Kidney (tissue), 14 donors: ENCODE data around the gene FRMD1. TPM values are rescaled to one million over a fixed set of nuclear protein-coding genes. Genes with fewer than 3 reads are reported as not detected.

Source experiments
- DNase-seq, 5 donors: peaks; one replicate each; pipeline ENCODE4 v3.0.0-alpha.2; 2013 to 2020
- FAIRE-seq: peaks from 2 replicates; lab custom pipeline; 2012; peaks lifted over from hg19 to GRCh38; lab: Jason Lieb, UNC
- H3K27ac ChIP-seq, 2 donors: one replicate each; pipeline ENCODE4 v1.7.0; 2013; ENCODE audit warnings: low read depth in 2 of 2, low read length in 2 of 2, inconsistent platforms in 1 of 2
- H3K27me3 ChIP-seq: one replicate; pipeline ENCODE4 v1.7.1; 2013; ENCODE audit warnings: low read length, inconsistent platforms; ENCODE audit not compliant: control insufficient read depth, insufficient read depth
- H3K36me3 ChIP-seq, 3 donors: one replicate each; pipeline versions ENCODE4 v1.7.0 to v1.7.1; 2013; ENCODE audit warnings: low read length in 3 of 3, control low read depth in 1 of 3, inconsistent platforms in 1 of 3; ENCODE audit not compliant: insufficient read depth in 3 of 3, control insufficient read depth in 2 of 3
- H3K4me1 ChIP-seq, 3 donors: one replicate each; pipeline versions ENCODE4 v1.7.0 to v1.7.1; 2013; ENCODE audit warnings: low read length in 3 of 3, inconsistent platforms in 1 of 3, low read depth in 1 of 3; ENCODE audit not compliant: control insufficient read depth in 2 of 3, insufficient read depth in 2 of 3
- H3K4me3 ChIP-seq, 3 donors: one replicate each; pipeline versions ENCODE4 v1.7.0 to v1.8.1; 2013; ENCODE audit warnings: low read length in 3 of 3, control low read depth in 1 of 3, inconsistent platforms in 1 of 3
- H3K9ac ChIP-seq, 3 donors: one replicate each; pipeline versions ENCODE4 v1.7.0 to v1.7.1; 2013; ENCODE audit warnings: low read length in 3 of 3, control low read depth in 1 of 3, inconsistent platforms in 1 of 3
- H3K9me3 ChIP-seq, 3 donors: one replicate each; pipeline versions ENCODE4 v1.7.0 to v1.7.1; 2013; ENCODE audit warnings: low read length in 3 of 3, control low read depth in 1 of 3, inconsistent platforms in 1 of 3; ENCODE audit not compliant: control insufficient read depth in 2 of 3, insufficient read depth in 1 of 3
- intact Hi-C: fragments of 100-400 bp; cut with DNase I; formaldehyde crosslinking; loops from one replicate; pipeline ENCODE4 v1.11.1; 2022
- polyA plus RNA-seq: library from polyadenylated mRNA; stranded (reverse); fragments of 350-450 nt; fragmentation: Illumina TruSeq; extraction: RNeasy Lipid Tissue Mini Kit (QIAGEN cat#74804); gene quantifications from one replicate; pipeline ENCODE4 v1.2.3, GENCODE V29; 2014; ENCODE audit warnings: low read depth, low replicate concordance; ENCODE audit not compliant: insufficient read depth
- total RNA-seq: library from RNA; stranded (reverse); fragmentation: NEBNext Ultra II Directional; extraction: Animal tissue kit (Norgen Biotek cat#: 25700); gene quantifications from one replicate; pipeline ENCODE4 v1.2.1, GENCODE V29; 2021
- TF ChIP-seq, protein P1 (sequence below): IDR thresholded peaks from 3 replicates; pipeline ENCODE4 v1.5.1; 2012; ENCODE audit warnings: mild to moderate bottlenecking, moderate library complexity, borderline replicate concordance; ENCODE audit not compliant: insufficient read depth; ENCODE audit errors: extremely low read depth
- donor health status: control.
- donor health status: control.
- donor health status: control.
- donor health status: control.
- donor health status: control.
- donor health status: DM: yes; HTN: yes; CAD: no.
- donor health status: Normal renal cell carcinoma (clear cell type).

Gene FRMD1
- total and polyA plus RNA-seq, 2 donors from 2014 or later = 1.1 to 7.5 TPM

DNA sequence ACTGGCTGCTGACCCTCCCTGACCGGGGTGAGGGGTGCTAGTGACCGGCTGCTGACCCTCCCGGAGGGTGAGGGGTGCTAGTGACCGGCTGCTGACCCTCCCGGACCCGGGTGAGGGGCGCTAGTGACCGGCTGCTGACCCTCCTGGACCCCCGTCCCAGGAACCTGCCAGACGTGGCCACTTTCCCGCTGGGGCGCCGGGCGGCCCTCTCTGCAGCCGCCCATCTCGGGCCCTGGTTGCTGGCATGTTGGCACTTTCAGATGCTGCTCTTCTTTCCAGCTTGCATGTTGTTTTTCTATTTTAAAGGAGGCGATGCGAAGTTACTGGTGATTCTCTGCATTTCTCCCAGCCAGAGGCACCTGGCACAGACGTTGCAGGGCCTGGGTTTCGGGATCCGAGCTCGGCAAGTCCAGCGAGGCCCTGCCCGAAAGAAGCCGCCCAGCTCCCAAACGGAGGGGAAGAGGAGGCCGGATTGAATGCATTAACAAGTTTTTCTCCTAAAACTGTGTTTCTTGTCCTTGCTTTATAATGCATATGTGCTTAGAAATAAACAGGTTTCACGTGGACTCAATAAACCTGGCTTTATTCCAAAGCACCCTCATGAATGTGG, 34.4 kb downstream of the FRMD1 start:
- no peaks in the 10 kb centered on the region for H3K27me3 ChIP-seq
- no peaks in the 10 kb centered on the region for H3K36me3 ChIP-seq
- no peak overlapping the region for H3K9ac ChIP-seq
- FAIRE-seq (no peak), DNase-seq (no peak)
- H3K4me3 ChIP-seq = no peak overlapping the region
- intact Hi-C loops = no loop called here
- peaks cover 0 to 16% (median 0%) of the 10 kb centered on the region in 3 donors for H3K9me3 ChIP-seq
- H3K4me1 ChIP-seq = no peaks in the 10 kb centered on the region
- no peak overlapping the region for H3K27ac ChIP-seq
- TF ChIP-seq, protein P1, sequence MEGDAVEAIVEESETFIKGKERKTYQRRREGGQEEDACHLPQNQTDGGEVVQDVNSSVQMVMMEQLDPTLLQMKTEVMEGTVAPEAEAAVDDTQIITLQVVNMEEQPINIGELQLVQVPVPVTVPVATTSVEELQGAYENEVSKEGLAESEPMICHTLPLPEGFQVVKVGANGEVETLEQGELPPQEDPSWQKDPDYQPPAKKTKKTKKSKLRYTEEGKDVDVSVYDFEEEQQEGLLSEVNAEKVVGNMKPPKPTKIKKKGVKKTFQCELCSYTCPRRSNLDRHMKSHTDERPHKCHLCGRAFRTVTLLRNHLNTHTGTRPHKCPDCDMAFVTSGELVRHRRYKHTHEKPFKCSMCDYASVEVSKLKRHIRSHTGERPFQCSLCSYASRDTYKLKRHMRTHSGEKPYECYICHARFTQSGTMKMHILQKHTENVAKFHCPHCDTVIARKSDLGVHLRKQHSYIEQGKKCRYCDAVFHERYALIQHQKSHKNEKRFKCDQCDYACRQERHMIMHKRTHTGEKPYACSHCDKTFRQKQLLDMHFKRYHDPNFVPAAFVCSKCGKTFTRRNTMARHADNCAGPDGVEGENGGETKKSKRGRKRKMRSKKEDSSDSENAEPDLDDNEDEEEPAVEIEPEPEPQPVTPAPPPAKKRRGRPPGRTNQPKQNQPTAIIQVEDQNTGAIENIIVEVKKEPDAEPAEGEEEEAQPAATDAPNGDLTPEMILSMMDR = no peak

DNA sequence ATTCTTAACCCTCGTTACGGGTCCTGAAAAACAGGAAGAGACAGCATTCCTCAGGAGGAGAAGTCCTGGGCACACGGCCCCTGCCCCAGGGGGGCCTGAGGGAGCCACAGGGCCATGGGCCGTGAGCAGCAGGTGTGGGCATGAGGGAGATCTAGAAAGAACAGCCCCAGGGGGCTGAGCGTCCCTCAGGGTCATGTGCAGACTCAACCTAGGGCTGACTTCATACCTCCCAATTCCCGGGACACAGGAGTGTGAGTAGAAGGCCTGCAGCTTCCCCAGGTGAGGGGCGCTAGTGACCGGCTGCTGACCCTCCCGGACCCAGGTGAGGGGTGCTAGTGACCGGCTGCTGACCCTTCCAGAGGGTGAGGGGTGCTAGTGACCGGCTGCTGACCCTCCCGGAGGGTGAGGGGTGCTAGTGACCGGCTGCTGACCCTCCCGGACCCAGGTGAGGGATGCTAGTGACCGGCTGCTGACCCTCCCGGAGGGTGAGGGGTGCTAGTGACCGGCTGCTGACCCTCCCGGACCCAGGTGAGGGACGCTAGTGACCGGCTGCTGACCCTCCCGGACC, 35.1 kb downstream of the FRMD1 start:
- no peaks in the 10 kb centered on the region for H3K27me3 ChIP-seq
- H3K4me3 ChIP-seq = no peak overlapping the region
- no peaks in the 10 kb centered on the region for H3K4me1 ChIP-seq
- peaks cover 0 to 21% (median 0%) of the 10 kb centered on the region in 3 donors for H3K9me3 ChIP-seq
- H3K27ac ChIP-seq = no peak overlapping the region
- H3K36me3 ChIP-seq = no peaks in the 10 kb centered on the region
- FAIRE-seq (no peak), DNase-seq (no peak)
- intact Hi-C loops = no loop called here
- no peak overlapping the region for H3K9ac ChIP-seq
- TF ChIP-seq, protein P1 = no peak

DNA sequence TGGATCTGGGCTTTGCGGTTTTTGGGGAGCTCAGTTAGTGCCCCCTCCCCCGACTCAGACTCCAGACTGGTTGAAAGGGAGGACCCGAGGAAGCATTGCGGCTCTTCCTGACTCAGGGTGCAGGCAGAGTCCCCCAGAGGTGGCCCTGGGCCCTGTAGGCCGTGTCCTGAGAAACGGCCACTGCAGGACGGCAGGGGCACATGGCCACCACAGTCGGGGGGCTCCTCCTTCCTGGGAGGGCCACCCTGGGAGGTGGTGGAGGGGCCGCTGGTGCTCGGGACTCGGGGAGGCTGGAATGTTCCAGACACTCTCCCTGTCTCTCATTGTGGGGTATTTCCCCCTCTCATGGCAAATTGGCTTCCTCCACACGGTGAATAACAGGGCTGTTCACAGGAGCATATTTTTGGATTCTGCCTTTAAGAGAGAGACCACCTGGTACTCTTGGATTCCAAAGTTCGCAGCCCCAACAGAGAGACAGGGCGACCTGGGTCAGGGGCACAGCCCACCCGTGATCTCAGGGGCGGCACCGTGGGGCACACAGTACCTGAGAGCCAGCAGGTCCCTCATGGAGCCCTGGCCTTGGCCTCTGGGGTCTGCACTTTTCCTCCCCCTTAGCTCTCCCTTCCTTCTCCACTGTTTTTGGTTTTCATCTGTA, 35.7 kb downstream of the FRMD1 start:
- TF ChIP-seq, protein P1 = no peak
- no peaks in the 10 kb centered on the region for H3K36me3 ChIP-seq
- peaks cover 0 to 21% (median 0%) of the 10 kb centered on the region in 3 donors for H3K9me3 ChIP-seq
- H3K4me3 ChIP-seq = no peak overlapping the region
- no peak for DNase-seq
- no peak for FAIRE-seq
- no peaks in the 10 kb centered on the region for H3K4me1 ChIP-seq
- H3K27me3 ChIP-seq = no peaks in the 10 kb centered on the region
- H3K27ac ChIP-seq = no peak overlapping the region
- no peak overlapping the region for H3K9ac ChIP-seq
- intact Hi-C loops = no loop called here
